Activated T-cell treated with anti-CD3 and anti-CD28 coated beads, Interleukin-2, amount 50 U/mL, for 4 hours (primary cell): ENCODE results near the gene HPCAL1. TPM values are rescaled to one million over a fixed set of nuclear protein-coding genes. Genes with fewer than 3 reads are reported as not detected.

Experiments used
- ATAC-seq, 2 donors: fragments of 200-7000 bp; cut with Tn5 transposase; one replicate each; pipeline ENCODE4 v1.10.0; 2021
- DNase-seq: peaks from one replicate; pipeline ENCODE4 v3.0.0-alpha.2; 2020
- H3K27me3 Mint-ChIP-seq: one replicate; pipeline ENCODE4 v1.8.0; 2021; ENCODE audit warnings: low read depth, mixed read lengths
- H3K36me3 Mint-ChIP-seq: one replicate; pipeline ENCODE4 v1.8.0; 2022; ENCODE audit warnings: mixed read lengths; ENCODE audit not compliant: insufficient read depth
- H3K4me1 Mint-ChIP-seq: one replicate; pipeline ENCODE4 v1.8.0; 2021; ENCODE audit warnings: low read depth, mixed read lengths
- H3K4me3 Mint-ChIP-seq: one replicate; pipeline ENCODE4 v1.8.0; 2021; ENCODE audit warnings: mild to moderate bottlenecking, moderate library complexity, mixed read lengths
- H3K9me3 Mint-ChIP-seq: one replicate; pipeline ENCODE4 v1.8.0; 2021; ENCODE audit warnings: mixed read lengths
- total RNA-seq, 3 donors: library from RNA; stranded (reverse); gene quantifications; one replicate each; pipeline ENCODE4 v1.2.1, GENCODE V29; 2021

The HPCAL1 gene
- total RNA-seq, 3 donors from 2014 or later = 40.8 to 44.7 (median 43.3) TPM

GRCh38 chr2:10380048-10380926, 77.6 kb downstream of the HPCAL1 start:
- ATAC-seq (no peak), DNase-seq (no peak)
- peaks cover 91% of the 10 kb centered on the region for H3K4me1 Mint-ChIP-seq
- H3K36me3 Mint-ChIP-seq = peaks cover 1% of the 10 kb centered on the region
- no peaks in the 10 kb centered on the region for H3K9me3 Mint-ChIP-seq
- no peaks in the 10 kb centered on the region for H3K27me3 Mint-ChIP-seq
- no peak overlapping the region for H3K4me3 Mint-ChIP-seq

GRCh38 chr2:10381997-10382353, 79.3 kb downstream of the HPCAL1 start:
- Mint-ChIP-seq H3K9me3 (no peaks in the 10 kb centered on the region), H3K36me3 (peaks cover 4% of the 10 kb centered on the region), H3K4me1 (peaks cover 91% of the 10 kb centered on the region), H3K27me3 (no peaks in the 10 kb centered on the region), H3K4me3 (peak overlapping the region; percentile 24)
- no peak for DNase-seq
- no peak for ATAC-seq

GRCh38 chr2:10382354-10383061, 79.8 kb downstream of the HPCAL1 start:
- peak; percentile 56 to 64 for ATAC-seq
- Mint-ChIP-seq H3K4me3 (peak overlapping the region; percentile 29), H3K36me3 (peaks cover 5% of the 10 kb centered on the region), H3K27me3 (no peaks in the 10 kb centered on the region), H3K9me3 (no peaks in the 10 kb centered on the region), H3K4me1 (peaks cover 90% of the 10 kb centered on the region)
- no peak for DNase-seq

- DNase-seq (no peak), ATAC-seq (no peak)
- Mint-ChIP-seq H3K9me3 (no peaks in the 10 kb centered on the region), H3K27me3 (no peaks in the 10 kb centered on the region), H3K4me3 (no peak overlapping the region), H3K36me3 (peaks cover 7% of the 10 kb centered on the region), H3K4me1 (peaks cover 84% of the 10 kb centered on the region)
Observed at GRCh38 chr2:10383960-10384734, 81.4 kb downstream of the HPCAL1 start.

- Mint-ChIP-seq H3K4me3 (no peak overlapping the region), H3K36me3 (peaks cover 7% of the 10 kb centered on the region)
- ATAC-seq = no peak
Observed at GRCh38 chr2:10385501-10385900, 82.8 kb downstream of the HPCAL1 start.

GRCh38 chr2:10385933-10386773, 83.4 kb downstream of the HPCAL1 start:
- Mint-ChIP-seq H3K36me3 (peaks cover 7% of the 10 kb centered on the region), H3K4me3 (no peak overlapping the region), H3K9me3 (no peaks in the 10 kb centered on the region), H3K4me1 (peaks cover 78% of the 10 kb centered on the region), H3K27me3 (no peaks in the 10 kb centered on the region)
- no peak for DNase-seq
- peak in 1 of 2 donors; percentile 27 for ATAC-seq

More at GRCh38 chr2:10385501-10385900, 82.8 kb downstream of the HPCAL1 start:
- Mint-ChIP-seq H3K4me1 (peaks cover 81% of the 10 kb centered on the region), H3K27me3 (no peaks in the 10 kb centered on the region), H3K9me3 (no peaks in the 10 kb centered on the region)
- no peak for DNase-seq

- peaks cover 9% of the 10 kb centered on the region for H3K36me3 Mint-ChIP-seq
- no peak for DNase-seq
- no peaks in the 10 kb centered on the region for H3K9me3 Mint-ChIP-seq
- H3K4me3 Mint-ChIP-seq = no peak overlapping the region
- no peaks in the 10 kb centered on the region for H3K27me3 Mint-ChIP-seq
- ATAC-seq = no peak
- peaks cover 78% of the 10 kb centered on the region for H3K4me1 Mint-ChIP-seq
Observed at GRCh38 chr2:10387033-10387432, 84.3 kb downstream of the HPCAL1 start.

- H3K27me3 Mint-ChIP-seq = no peaks in the 10 kb centered on the region
- DNase-seq = no peak
- no peak overlapping the region for H3K4me3 Mint-ChIP-seq
- H3K9me3 Mint-ChIP-seq = no peaks in the 10 kb centered on the region
- peaks cover 9% of the 10 kb centered on the region for H3K36me3 Mint-ChIP-seq
- no peak for ATAC-seq
- H3K4me1 Mint-ChIP-seq = peaks cover 72% of the 10 kb centered on the region
Observed at GRCh38 chr2:10388954-10389560, 86.4 kb downstream of the HPCAL1 start.

- H3K36me3 Mint-ChIP-seq = peaks cover 9% of the 10 kb centered on the region
- H3K27me3 Mint-ChIP-seq = no peaks in the 10 kb centered on the region
- no peaks in the 10 kb centered on the region for H3K9me3 Mint-ChIP-seq
- no peak for DNase-seq
- no peak for ATAC-seq
- peaks cover 72% of the 10 kb centered on the region for H3K4me1 Mint-ChIP-seq
- no peak overlapping the region for H3K4me3 Mint-ChIP-seq
Observed at GRCh38 chr2:10389573-10389972, 86.9 kb downstream of the HPCAL1 start.

GRCh38 chr2:10390369-10390801, 87.7 kb downstream of the HPCAL1 start:
- Mint-ChIP-seq H3K4me1 (peaks cover 68% of the 10 kb centered on the region), H3K9me3 (no peaks in the 10 kb centered on the region), H3K4me3 (no peak overlapping the region), H3K27me3 (no peaks in the 10 kb centered on the region), H3K36me3 (peaks cover 9% of the 10 kb centered on the region)
- ATAC-seq (no peak), DNase-seq (no peak)

GRCh38 chr2:10392100-10392499, 89.4 kb downstream of the HPCAL1 start:
- ATAC-seq = no peak
- Mint-ChIP-seq H3K27me3 (no peaks in the 10 kb centered on the region), H3K4me3 (no peak overlapping the region), H3K4me1 (peaks cover 58% of the 10 kb centered on the region), H3K9me3 (no peaks in the 10 kb centered on the region), H3K36me3 (peaks cover 9% of the 10 kb centered on the region)
- DNase-seq = no peak

GRCh38 chr2:10392548-10392947, 89.8 kb downstream of the HPCAL1 start:
- H3K36me3 Mint-ChIP-seq = peaks cover 8% of the 10 kb centered on the region
- no peak overlapping the region for H3K4me3 Mint-ChIP-seq
- no peaks in the 10 kb centered on the region for H3K9me3 Mint-ChIP-seq
- peaks cover 55% of the 10 kb centered on the region for H3K4me1 Mint-ChIP-seq
- H3K27me3 Mint-ChIP-seq = no peaks in the 10 kb centered on the region
- DNase-seq (no peak), ATAC-seq (no peak)

GRCh38 chr2:10392951-10393639, 90.4 kb downstream of the HPCAL1 start:
- Mint-ChIP-seq H3K36me3 (peaks cover 10% of the 10 kb centered on the region), H3K4me3 (no peak overlapping the region), H3K9me3 (no peaks in the 10 kb centered on the region), H3K4me1 (peaks cover 52% of the 10 kb centered on the region), H3K27me3 (no peaks in the 10 kb centered on the region)
- DNase-seq = no peak
- ATAC-seq = no peak
